ENCODE data around the gene TJP3. TPM values are rescaled to one million over a fixed set of nuclear protein-coding genes. Genes with fewer than 3 reads are reported as not detected.

The TJP3 gene
- total RNA-seq, 1 donor from 2014 or later: 1.5 TPM

DNA sequence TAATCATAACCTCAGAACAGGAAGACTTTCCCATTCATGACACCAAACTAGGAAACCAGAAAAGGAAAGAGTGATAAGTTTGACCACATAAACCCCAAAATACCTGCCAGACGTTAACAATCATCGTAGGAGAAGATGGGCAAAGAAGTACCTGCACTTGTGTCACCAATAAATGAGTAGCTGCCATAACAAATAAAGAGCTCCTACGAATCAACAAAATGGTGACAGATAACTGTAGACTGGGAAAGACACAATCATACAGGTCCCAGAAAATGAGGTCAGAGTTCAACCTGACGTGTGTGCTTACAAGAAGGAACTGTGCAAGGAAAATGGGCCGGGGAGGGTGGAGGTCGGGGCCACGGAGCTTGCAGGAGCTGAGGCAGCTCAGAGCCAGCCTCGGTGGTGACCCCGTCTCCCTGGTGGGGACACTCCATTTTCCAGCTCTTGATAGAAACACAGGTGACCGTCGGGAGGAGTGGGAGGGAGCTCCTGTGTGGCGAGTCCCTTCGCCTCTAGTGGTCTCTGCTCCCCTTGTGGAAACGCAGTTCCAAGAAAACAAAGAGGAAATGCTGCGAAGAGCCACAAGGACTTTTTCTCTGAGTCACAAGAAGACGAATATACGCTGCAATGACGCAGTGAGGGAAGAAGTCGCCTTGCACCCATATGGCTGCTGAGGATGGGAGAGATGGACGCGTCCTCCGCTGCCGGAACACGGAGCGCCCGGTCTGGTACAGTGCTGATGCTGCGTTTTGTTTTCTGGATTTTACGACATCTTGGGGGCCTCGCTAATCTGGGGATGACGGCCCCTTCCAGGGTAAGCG, 17.4 kb upstream of the TJP3 start:
- intact Hi-C loops (cut with micrococcal nuclease): no loop called here

DNA sequence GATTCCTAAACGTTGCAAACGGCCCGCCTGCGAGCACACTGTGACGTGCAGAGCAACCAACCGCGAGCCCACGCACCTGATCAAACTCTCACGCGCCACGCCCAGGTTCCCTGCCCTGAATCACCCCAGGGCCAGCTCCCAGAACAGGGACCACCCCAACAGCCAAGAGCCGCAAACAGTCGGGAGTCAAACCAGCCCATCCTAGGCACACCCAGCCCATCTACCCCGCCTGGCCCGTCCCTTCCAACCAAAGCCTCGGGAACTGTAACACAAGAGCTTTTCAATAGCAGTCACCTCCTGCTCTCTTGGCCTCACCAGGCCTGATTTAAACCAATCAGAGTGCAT, 16.8 kb upstream of the TJP3 start:
- intact Hi-C loops (cut with micrococcal nuclease): no loop called here

DNA sequence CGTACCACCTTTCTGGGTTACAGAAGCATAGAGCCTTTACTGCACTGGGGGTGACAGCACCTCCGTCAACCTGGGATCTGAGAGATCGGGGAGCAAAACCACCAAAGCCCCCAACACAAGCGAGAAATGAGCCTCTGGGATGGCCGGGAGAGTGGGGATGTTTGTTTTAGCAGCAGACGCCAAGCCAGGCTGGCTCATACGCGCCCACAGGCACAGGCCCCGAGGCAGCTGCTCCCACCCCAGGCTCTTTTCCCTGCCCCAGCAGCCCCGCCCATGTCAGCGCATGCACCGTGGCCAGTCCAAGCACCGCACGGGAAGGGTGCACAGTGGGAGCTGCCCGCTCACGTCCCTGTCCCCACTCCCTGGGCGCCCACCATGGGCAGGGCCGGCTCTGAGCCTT, 16.5 kb upstream of the TJP3 start:
- intact Hi-C loops (cut with micrococcal nuclease): no loop called here

DNA sequence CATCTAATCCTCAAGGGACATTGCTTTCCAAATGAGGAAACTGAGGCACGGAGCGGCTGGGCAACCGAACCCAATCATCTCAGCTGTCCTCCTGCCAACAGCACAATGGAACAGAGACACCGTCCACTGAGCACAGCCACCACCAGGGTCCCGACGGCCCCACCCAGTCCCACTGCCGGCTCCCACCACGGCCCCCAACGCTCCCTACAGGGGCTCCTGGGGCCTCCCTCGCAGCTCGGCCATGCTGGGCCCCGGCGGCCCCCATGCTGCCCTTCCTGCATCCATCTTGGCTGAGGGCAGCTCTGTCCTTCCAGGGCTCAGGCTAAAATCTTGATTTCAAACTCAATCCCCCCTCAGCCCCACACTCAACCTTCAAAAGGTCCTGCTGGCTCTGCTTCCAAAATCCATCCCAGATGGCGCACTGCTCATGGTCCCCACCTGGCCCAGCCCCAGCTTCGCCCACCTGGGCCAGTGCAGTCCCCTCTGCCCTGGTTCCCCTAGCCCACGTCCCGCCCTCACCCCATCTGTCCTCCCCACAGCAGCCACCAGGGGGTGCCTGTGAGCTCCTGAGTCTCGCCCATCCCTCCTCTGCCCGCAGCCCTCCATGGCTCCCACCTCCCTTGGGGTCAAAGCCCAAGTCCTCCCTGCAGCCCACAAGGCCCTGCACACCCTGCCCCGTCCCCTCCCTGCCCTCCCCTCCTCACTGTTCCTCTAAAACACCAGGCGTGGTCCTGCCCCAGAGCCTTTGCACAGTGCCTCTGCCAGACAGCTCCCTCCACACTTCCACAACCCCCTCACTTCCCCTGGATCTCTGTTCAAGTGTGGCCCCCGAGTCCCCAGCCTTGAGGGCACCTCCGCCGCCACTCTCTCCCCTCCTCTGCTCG, 15.8 kb upstream of the TJP3 start:
- intact Hi-C loops (cut with micrococcal nuclease): no loop called here

DNA sequence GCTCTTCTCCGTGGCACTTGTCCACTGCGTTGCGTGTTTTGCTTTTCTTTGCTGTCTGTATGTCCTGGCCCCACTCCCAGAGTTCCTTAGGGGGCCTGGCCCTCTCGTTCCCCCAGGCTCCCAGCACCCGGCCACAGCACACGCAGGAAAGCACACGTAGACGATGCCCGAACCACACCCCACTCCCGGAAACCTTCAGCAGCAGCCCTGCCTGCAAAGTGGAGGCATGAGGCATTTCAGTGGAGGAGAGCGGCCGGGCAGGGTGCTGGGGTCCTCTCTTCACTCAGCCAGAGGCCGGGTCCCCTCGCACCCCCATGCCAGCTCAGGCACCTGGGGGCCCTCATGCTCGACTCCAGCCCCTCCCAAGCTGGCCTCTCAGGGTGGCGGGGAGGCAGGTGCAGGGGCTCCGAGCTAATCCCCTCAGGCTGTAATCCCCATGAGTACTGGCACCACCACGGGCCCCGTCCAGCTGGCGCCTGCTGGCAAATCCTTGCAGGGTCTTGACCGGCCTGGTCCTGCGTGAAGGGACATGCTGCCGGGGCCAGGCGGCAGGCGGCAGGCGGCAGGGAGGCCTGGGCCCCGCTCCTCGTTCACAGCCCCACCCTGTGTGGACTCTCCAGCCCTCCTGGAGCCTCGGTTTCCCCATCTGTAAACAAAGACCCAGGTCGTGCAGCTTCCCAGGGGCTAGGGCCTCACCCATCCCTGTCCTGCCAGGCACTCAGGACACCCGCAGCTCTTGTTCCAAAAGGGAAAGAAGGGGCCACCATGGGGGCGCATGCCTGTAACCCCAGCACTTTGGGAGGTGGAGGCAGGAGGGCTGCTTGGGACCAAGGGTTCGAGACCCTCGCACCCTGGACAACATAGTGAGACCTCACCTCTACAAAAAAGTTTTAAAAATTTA, 14.9 kb upstream of the TJP3 start:
- intact Hi-C loops (cut with micrococcal nuclease): no loop called here

DNA sequence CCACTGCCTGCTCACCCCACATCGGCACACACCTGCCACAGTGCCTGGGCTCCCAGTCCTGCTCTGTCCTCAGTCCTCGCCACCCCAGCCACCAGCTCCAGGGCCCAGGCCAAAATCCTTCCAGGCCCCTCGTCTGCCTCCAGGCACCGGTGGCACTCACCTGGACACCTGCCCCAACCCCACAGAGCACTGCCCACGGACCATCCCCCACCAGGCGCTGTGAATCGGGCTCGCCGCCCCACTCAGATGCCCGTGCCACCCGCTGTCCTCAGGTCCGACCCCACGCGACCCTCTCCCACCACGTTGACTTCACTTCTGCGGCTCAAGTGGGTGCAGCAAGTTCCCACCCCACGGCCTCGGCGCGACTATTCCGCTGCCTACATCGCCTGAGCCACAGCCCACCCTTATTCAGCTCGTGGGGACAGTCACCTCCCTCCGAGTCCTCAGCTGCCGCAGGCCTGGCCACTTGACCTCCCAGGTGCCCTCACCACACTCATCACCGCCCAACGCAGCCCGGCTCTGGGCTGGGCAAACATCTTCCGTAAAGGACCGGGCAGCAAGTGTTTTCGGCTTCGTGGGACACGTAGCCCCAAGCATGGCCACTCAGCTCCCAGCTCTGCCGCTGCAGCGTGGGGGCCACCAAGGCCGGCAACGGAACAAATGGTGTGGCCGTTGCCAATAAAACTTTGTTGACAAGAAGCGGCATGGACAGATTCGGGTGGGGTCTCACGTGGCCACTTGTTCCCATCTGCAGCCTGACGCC, 13.6 kb upstream of the TJP3 start:
- intact Hi-C loops (cut with micrococcal nuclease): no loop called here

DNA sequence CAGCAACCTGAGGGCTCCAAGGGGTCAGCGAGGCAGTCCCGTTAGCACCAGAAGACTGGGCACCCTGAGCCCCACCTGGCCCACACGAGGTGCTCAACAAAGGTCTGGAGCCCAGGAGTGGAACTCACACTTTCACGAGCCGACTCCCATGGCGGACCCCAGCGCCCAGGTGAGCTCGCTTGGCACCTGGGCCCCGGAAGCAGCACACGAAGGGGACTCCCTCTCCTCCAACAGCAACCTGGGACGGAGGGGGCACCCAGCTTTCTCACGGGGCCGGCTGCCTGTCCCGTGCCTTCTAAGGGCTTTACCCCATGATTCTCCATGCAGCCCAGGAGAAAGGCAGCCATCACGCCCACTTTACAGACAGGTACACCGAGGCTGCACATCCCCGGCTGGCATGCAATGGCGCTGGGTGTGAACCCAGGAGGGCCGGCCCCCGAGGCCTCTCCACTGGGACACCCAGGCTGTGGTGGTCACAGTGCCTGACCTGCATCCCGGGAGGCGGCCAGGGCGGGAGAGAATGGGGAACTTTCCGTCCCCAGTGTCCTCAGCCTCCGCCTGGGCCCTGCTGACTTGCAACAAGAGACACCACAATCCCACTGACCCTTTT, 13.0 kb upstream of the TJP3 start:
- intact Hi-C loops (cut with micrococcal nuclease): no loop called here

DNA sequence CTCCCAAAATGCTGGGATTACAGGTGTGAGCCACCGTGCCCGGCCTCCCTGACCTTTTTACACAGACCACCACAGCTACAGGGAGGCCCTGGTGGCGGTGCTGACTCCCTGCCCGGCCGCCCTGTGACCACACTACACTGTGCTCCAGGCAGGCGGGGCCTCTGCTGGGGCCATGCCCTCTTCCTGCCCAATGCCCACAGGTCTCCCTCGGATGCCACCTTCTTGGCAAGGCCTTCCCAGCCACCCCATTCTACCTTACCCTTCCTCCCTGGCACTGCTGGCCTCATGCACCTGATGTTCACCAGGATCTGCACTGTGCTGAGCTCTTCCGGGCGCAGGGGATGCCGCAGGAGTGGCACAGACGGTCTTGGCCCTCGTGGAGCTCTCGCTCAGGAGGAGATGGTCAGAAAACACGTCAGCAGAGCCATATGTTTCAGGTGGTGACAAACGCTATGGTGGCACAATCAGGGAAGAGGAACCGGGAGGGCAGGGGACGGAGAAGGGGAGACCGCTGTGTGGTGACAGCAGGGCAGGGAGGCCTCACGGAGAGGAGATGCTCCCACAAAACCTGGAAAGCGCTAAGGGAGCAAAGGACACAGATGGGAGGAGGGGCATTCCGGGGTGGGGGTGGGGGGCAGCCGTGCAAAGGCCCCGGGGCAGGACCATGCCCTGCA, 12.1 kb upstream of the TJP3 start:
- intact Hi-C loops (cut with micrococcal nuclease): no loop called here

DNA sequence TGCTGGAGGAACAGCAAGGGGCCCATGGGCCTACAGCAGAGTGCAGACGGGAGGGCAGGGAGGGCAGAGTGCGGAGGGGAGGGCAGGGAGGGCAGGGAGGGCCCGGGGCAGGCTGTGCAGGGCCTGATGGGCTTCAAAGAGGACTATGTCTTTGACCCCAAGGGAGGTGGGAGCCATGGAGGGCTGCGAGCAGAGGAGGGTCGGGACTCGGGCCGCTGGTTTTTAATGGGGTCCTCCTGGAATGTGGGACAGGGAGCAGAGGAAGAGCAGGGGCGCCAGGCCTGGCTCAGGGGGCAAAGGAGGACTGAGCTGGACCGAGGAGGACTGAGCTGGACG, 11.6 kb upstream of the TJP3 start:
- intact Hi-C loops (cut with micrococcal nuclease): no loop called here

DNA sequence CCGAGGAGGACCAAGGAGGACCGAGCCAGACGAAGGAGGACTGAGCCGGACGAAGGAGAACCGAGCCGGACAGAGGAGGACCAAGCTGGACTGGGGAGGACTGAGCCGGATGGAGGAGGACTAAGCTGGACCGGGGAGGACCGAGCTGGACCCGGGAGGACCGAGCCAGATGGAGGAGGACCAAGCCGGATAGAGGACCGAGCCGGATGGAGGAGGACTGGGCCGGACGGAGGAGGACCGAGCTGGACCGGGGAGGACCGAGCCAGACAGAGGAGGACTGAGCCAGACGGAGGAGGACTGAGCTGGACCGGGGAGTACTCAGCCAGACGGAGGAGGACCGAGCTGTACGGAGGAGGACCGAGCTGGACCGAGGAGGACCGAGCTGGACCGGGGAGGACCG, 11.1 kb upstream of the TJP3 start:
- intact Hi-C loops (cut with micrococcal nuclease): no loop called here

DNA sequence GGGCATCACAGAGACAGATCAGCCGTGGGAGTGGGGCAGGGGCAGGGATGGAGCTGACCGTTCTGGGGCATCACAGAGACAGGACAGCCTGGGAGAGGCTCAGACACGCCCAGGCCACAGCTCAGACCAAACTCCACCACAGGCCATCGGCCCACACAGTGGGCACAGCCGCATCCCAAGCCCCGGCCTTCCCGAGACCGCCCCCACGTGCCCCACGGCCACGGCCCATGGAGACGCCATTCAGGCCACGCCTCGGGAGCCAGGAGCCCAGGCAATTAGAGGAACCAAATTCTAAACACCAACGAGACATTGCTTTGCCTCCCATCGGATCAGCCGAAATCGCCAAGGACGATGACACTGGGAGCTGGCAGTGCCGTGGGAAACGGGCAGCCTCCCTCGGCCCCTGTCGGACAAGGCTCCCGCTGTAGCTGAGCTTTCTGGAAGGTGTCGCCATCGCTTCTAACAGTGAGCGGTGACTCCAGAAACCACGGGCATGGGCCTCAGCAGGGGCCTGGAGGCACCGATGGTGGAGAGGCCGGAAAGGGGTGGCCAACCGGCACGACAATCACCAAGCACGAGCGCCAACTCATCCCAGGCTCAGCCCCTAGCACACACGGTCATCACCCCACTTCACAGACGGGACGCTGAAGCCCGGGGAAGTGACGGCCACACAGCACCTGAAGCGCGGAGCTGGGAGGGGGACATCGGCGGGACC, 10.4 kb upstream of the TJP3 start:
- intact Hi-C loops (cut with micrococcal nuclease): no loop called here

DNA sequence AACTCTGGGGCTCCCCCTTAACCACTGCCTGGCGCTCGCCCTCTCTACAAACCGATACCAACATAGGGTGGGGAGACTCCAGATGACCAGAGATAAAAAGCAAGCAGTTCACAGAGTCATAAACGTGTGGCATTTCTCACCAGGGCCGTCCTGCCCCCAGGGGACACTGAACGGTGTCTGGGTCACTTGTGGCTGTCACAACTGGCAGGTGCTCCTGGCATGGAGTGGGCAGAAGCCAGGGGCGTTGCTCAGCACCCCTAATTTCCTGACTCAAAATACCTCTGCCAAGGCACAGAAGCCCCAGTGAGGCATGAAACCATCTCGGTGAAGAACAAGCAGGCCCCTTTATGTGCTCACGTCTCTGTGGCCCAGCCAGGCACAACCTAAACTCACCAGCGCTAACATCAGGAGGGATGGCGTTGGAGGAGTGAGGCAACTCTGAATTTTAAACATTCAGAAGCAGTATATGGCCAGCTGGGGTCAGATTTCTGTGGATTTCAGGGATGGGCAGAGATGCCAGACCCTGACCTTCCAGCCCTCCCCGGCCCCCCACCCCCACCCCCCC, 9.7 kb upstream of the TJP3 start:
- intact Hi-C loops (cut with micrococcal nuclease): no loop called here

DNA sequence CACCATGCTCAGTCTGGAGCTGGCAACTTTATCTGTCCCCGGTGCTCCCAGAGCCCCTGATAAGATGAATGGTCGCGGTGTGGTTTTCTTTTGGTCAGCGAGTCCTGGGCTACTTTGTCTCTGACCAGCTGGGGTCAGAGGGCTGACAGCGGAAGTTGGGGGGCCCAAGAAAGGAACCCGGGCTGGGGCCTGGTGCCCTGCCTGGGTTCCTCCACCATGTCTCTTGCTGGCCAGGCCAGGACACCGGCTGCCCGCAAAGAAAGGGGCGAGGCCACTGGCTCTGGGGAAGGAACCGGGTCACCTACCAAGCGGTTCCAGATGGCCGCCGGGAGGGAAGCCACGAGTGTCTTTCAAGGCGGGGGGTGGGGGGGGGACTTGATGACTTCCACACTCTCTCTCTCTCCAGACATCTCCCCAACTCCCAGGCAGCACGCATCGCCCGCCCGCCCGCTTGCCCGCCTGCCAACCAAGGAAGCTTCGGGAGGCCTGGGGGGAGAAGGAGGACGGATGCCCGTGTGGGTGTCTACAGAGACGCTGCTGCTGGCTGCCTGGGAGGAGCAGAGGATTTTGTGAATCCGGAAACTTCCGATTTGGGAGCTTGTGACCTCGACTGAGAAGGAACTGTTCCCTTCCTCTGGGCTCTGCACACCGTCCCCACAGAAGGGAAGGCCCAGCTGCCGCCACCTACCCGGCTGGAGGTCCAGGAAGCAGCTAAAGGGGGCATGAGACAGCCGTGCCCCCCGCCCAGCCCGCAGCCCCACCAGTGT, 9.0 kb upstream of the TJP3 start:
- intact Hi-C loops (cut with micrococcal nuclease): no loop called here

DNA sequence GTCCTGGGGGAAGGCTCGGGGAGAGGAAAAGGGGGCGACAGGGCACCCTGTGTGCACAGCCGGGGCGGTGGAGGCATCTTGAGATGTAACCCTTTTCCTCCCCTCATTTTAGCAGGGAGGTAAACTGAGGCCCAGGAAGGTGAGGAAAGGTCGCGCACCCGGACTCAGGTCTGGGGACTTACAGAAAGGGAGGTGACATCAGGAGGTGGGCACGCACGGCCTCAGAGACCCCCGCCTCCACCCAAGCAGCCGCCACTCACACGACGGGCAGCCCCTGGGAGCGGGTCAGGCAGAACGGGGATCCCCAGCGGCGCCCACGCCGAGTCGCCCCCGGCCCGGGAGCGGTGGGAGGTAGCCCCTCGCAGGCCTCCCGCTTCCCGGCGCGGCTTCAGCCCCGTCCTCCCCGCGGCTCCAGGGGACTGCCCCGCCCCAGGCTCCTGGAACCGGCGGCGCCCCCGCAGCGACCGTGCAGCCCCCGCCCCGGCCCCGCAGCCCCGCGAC, 8.4 kb upstream of the TJP3 start:
- intact Hi-C loops (cut with micrococcal nuclease): loop anchor here (1.0 to 2.0 kb wide), 3 partner anchors 33 to 127 kb away; partner anchors contain the start of gene HMG20B

DNA sequence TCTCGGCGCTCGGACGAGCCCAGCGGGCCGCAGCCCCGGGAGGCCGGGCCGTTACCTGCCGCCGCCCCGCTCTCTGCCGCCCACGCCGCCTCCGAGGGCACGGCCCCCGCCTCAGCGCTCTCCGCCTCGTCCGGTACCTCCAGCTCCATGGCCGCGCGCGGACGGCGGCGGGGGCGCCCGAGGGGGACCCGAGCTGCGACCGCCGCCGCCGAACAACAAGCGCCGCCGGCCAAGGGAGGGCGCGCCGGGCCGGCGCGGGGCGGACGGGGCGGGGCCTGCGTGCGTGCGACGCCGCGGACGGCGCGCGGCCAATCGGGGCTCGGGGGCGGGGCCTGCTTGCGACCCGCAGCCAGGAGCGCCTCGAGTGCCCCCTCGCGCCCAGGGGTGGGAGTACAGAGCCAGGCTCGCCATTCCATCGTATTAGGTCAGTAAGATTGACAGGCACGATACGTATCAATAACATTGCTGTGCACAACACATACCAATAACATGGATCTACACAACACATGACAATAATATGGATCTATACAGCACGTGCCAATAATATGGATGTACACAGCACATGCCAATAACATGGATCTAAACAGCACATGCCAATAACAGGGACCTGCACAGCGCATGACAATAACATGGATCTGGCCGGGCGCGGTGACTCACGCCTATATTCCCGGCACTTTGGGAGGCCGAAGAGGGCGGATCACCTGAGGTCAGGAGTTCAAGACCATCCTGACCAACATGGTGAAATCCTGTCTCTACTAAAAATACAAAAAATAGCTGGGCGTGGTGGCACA, 7.7 kb upstream of the TJP3 start, which contains the start of gene PIP5K1C:
Gene PIP5K1C, minus strand, starts transcription at position 227 of the 791 bp plus-strand sequence. Its CDS starts 78 bp downstream, at position 149.
- intact Hi-C loops (cut with micrococcal nuclease): loop anchor here (1.0 to 2.0 kb wide), 3 partner anchors 34 to 128 kb away; partner anchors contain the start of gene HMG20B

DNA sequence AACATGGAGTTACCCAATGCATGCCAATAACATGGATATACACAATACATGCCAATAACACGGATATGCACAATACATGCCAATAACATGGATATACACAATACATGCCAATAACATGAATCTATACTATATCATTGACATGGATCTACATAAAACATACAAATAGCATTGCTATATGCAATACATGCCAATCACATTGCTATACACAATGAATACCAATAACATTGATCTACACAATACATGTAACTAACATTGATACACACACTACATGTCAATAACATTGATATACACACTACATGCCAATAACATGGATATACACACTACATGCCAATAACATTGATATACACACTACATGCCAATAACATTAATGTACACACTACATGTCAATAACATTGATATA, 7.0 kb upstream of the TJP3 start:
- intact Hi-C loops (cut with micrococcal nuclease): loop anchor here (2.0 kb wide), 1 partner anchor 128 kb away; the partner anchor contains the start of gene HMG20B

DNA sequence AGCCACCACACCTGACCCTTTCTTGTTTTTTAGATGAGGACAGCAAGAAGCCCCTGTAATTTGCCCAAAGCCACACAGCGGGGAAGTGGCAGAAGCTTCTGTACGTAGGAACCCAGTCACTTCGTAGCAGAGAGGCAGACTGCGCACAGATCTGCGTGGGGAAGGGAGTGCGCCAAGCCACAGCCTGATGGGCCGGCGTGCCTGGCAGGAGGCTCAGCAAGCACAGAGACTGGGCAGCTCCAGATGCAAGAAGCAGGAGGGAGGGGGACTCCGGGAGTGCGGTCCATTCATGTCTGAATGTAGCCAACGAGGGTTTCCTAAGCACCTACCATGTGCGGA, 347 bp upstream of the TJP3 start:
- intact Hi-C loops (cut with micrococcal nuclease): loop anchor here (5.0 kb wide), 1 partner anchor 161 kb away; no protein-coding TSS in a partner anchor

All from T-helper 1 cell treated with Interleukin-12 subunit alpha and Interleukin-12 subunit beta and Interleukin-4 antibody, amounts not matched to agents 30 ng/mL and 1 ng/mL, for 36 hours (primary cell).